NB4 (cell line): ENCODE results near the gene AGPAT3.

Experiments used
- CTCF ChIP-seq: IDR thresholded peaks from one replicate; pipeline ENCODE4 v1.5.1; 2012; ENCODE audit warnings: low read depth, low read length
- MAX ChIP-seq: IDR thresholded peaks from 2 replicates; pipeline ENCODE4 v1.6.1; 2011; ENCODE audit warnings: low read depth, low read length
- MYC ChIP-seq: IDR thresholded peaks from 2 replicates; pipeline ENCODE4 v1.6.1; 2011; ENCODE audit warnings: low read depth, low read length
- POLR2A ChIP-seq: IDR thresholded peaks from 2 replicates; pipeline ENCODE4 v1.6.1; 2011; ENCODE audit warnings: mild to moderate bottlenecking; ENCODE audit not compliant: insufficient read length; ENCODE audit errors: extremely low read depth

DNA sequence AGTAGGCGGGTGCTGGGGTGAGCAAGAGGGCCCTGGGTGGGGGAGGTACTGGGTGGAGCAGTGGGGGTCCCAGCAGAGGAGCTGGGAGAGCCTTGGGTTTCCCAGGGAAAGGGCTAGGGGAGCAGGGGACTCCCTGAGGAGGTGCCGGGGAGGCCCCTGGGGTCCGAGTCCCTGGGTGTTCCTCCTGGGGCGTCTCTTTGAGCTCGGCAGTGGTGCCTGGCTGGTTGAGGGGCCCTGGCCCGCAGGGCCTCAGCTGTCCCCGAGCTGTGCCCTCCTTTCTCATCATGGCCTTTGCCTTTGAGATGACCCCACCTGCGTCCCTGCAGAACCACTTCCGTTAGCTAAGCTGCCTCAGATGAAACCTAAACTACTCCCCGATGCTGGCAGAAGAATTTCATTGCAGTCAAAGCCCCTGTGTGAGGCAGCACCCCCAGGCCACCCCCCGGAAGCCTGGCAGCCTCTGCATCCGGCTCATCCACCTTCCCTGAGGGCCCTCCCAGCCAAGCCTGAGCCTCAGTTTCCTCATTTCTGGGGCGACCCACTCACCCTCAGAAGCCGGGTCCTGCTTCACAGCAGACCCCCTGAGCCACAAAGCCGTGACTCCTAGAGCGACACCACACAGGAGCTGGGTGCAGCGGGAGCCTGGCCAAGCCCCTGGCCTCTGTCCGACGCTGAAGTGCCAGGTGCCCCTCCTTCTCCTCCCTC is 103.5 kb downstream of the AGPAT3 start:
- TF ChIP-seq POLR2A (no peak), CTCF (no peak), MYC (no peak), MAX (no peak)
